Tibial artery (tissue), 4 donors: ENCODE results near the gene TMEM132C.

ENCODE experiments used
- DNase-seq, 2 donors: peaks; one replicate each; pipeline ENCODE4 v3.0.0-alpha.2; 2019
- H3K27ac ChIP-seq, 2 donors: fragments of 200-600 bp; sonication (generic) in 1 of 2; 1 replicate in 1 of 2; 2 replicates in 1 of 2; pipeline ENCODE4 v1.5.1; 2018 to 2019; ENCODE audit warnings: mild to moderate bottlenecking in 1 of 2
- H3K27me3 ChIP-seq, 2 donors: fragments of 200-600 bp; sonication (generic) in 1 of 2; one replicate each; pipeline versions ENCODE4 v1.5.1 to v1.6.0; 2016 to 2019
- H3K36me3 ChIP-seq, 3 donors: fragments of 200-600 bp; sonication (generic) in 2 of 3; one replicate each; pipeline ENCODE4 v1.5.1; 2016 to 2019; ENCODE audit warnings: mild to moderate bottlenecking in 2 of 3
- H3K4me1 ChIP-seq, 4 donors: fragments of 200-600 bp; sonication (generic) in 2 of 4; 1 replicate in 3 of 4; 2 replicates in 1 of 4; pipeline ENCODE4 v1.5.1; 2016 to 2019
- H3K4me3 ChIP-seq, 2 donors: fragments of 200-600 bp; sonication (generic) in 1 of 2; 1 replicate in 1 of 2; 2 replicates in 1 of 2; pipeline ENCODE4 v1.5.1; 2018 to 2019; ENCODE audit warnings: mild to moderate bottlenecking in 2 of 2
- H3K9me3 ChIP-seq, 3 donors: fragments of 200-600 bp; sonication (generic) in 1 of 3; one replicate each; pipeline ENCODE4 v1.5.1; 2016 to 2019
- intact Hi-C: fragments of 100-400 bp; cut with DNase I; formaldehyde crosslinking; loops from one replicate; pipeline ENCODE4 v1.15.0; 2023; ENCODE audit warnings: low total_unique reads
- TF ChIP-seq, protein P1 (sequence below), 2 experiments: fragments of 200-600 bp in 1 of 2; fragments of 450-650 bp in 1 of 2; IDR thresholded peaks; one replicate each; pipeline ENCODE4 v1.5.1; 2017 to 2019; ENCODE audit warnings: antibody characterized with exemption in 2 of 2, mild to moderate bottlenecking in 1 of 2, moderate library complexity in 1 of 2

TMEM132C gene

GRCh38 chr12:128423205-128423604 is 156.2 kb downstream of the TMEM132C start:
- TF ChIP-seq, protein P1, sequence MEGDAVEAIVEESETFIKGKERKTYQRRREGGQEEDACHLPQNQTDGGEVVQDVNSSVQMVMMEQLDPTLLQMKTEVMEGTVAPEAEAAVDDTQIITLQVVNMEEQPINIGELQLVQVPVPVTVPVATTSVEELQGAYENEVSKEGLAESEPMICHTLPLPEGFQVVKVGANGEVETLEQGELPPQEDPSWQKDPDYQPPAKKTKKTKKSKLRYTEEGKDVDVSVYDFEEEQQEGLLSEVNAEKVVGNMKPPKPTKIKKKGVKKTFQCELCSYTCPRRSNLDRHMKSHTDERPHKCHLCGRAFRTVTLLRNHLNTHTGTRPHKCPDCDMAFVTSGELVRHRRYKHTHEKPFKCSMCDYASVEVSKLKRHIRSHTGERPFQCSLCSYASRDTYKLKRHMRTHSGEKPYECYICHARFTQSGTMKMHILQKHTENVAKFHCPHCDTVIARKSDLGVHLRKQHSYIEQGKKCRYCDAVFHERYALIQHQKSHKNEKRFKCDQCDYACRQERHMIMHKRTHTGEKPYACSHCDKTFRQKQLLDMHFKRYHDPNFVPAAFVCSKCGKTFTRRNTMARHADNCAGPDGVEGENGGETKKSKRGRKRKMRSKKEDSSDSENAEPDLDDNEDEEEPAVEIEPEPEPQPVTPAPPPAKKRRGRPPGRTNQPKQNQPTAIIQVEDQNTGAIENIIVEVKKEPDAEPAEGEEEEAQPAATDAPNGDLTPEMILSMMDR (IDR thresholded peaks at IDR 0.05) = no peak
- no peak overlapping the region for H3K27ac ChIP-seq
- DNase-seq = no peak
- no peaks in the 10 kb centered on the region for H3K9me3 ChIP-seq
- no peaks in the 10 kb centered on the region for H3K27me3 ChIP-seq
- H3K4me1 ChIP-seq = no peaks in the 10 kb centered on the region
- no peak overlapping the region for H3K4me3 ChIP-seq
- intact Hi-C loops = no loop called here
- H3K36me3 ChIP-seq = no peaks in the 10 kb centered on the region

DNA sequence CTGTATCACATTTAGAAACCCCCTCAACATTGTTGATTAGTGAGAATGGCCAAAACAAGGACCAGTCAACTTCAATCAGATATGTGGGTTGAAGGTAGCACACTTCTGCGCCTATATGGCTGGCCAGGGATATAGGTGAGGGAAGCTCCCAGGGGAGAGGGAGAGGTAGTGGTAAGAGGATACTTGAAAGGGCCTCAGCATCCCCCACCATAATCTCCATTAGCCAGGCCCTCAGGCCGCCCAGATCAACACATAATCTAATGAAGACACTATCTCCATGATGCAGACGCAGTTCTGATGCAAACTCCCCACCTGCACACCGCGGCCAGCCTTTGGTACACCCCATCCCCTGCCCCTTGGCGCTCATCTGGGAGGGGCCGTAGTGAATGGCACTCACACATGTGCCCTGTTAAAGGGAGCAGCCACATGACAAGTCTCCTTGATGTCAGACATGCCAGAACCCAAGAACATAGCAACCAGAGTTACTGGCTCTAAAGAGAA is 158.0 kb downstream of the TMEM132C start:
- H3K27ac ChIP-seq = no peak overlapping the region

GRCh38 chr12:128425666-128426331 is 158.8 kb downstream of the TMEM132C start:
- H3K4me1 ChIP-seq = no peaks in the 10 kb centered on the region
- no peaks in the 10 kb centered on the region for H3K36me3 ChIP-seq
- H3K27ac ChIP-seq = no peak overlapping the region
- H3K4me3 ChIP-seq = no peak overlapping the region
- no peaks in the 10 kb centered on the region for H3K27me3 ChIP-seq
- H3K9me3 ChIP-seq = no peaks in the 10 kb centered on the region
- TF ChIP-seq, protein P1 (IDR thresholded peaks at IDR 0.05) = no peak
- no peak for DNase-seq
- intact Hi-C loops = no loop called here

More for the DNA sequence above, 158.0 kb downstream of the TMEM132C start:
- TF ChIP-seq, protein P1 (IDR thresholded peaks at IDR 0.05) = no peak
- H3K27me3 ChIP-seq = no peaks in the 10 kb centered on the region
- no peaks in the 10 kb centered on the region for H3K4me1 ChIP-seq
- intact Hi-C loops = no loop called here
- DNase-seq = no peak
- no peaks in the 10 kb centered on the region for H3K9me3 ChIP-seq
- no peak overlapping the region for H3K4me3 ChIP-seq
- H3K36me3 ChIP-seq = no peaks in the 10 kb centered on the region

DNA sequence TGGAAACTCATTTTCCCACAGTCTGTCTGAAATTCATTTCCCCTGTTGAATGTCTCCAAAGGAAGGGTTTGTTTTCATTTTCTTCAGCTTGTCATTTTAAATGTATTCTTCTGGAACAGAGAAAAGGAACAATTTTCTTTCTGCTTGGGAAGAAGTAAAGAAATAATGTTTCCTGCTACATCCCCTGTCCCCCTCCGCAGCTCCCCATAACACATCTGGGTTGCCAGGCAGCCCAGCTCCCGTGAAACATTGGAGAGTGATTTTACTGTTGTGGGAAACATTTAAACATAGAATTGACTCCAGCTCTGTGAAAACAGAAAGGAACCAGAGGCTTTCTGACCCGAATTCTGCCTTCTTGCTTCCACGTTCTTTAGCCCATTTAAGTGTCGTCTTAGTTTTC is 159.5 kb downstream of the TMEM132C start:
- H3K4me1 ChIP-seq = no peaks in the 10 kb centered on the region
- no peak overlapping the region for H3K4me3 ChIP-seq
- no peaks in the 10 kb centered on the region for H3K27me3 ChIP-seq
- H3K9me3 ChIP-seq = no peaks in the 10 kb centered on the region
- intact Hi-C loops = no loop called here
- H3K36me3 ChIP-seq = no peaks in the 10 kb centered on the region
- TF ChIP-seq, protein P1 (IDR thresholded peaks at IDR 0.05) = no peak
- H3K27ac ChIP-seq = no peak overlapping the region
- DNase-seq = no peak

DNA sequence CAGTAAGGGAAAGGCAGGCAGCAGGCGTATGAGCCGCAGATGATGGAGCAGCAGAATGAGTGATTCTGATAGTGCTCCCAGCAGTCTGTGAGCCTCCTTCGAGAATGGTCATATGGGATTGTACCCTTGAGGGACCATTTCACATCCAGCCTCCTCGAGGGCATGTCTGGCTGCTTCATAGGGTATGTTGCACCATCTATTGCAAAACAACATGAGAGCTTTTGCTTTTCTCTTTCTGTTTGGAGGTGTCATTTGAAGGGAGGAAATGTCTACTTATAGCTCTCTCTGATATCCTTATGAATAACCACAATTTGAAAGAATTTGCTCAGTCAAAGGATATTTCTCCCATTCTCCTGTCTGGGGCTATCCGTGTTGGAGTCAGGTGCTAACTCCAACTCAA is 172.8 kb downstream of the TMEM132C start:
- no peaks in the 10 kb centered on the region for H3K4me1 ChIP-seq
- no peaks in the 10 kb centered on the region for H3K36me3 ChIP-seq
- TF ChIP-seq, protein P1 (IDR thresholded peaks at IDR 0.05) = no peak
- H3K9me3 ChIP-seq = no peaks in the 10 kb centered on the region
- H3K4me3 ChIP-seq = no peak overlapping the region
- no peaks in the 10 kb centered on the region for H3K27me3 ChIP-seq
- no peak for DNase-seq
- intact Hi-C loops = no loop called here
- H3K27ac ChIP-seq = no peak overlapping the region
